Measurements from ENCODE around the gene FSTL4. TPM values are rescaled to one million over a fixed set of nuclear protein-coding genes. Genes with fewer than 3 reads are reported as not detected.

FSTL4 gene
- total RNA-seq, 2 donors from 2014 or later = 4.4 to 5.5 TPM

DNA sequence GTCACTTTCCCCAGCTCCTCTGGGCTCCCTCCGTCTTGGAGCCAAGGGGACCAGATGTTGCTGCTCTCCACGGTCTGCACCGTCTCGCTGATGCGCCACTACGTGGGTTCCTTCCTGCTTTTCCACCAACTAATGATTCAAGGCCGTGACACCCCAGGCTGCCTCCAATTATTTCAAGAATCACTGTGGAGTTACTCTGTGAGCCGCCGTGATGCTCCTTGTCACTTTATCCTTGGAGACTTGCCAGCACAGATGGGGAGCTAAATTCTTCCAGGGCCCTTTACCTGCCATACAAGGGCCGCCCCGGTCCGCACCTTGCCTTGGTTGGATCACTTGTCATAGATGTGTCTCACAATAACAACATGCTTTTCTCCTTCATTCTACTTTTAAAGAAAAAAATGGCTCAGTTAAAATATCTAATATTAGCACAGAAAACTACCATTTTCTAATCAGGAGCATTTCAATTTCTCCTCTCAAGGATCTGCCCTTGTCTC lies 202.0 kb downstream of the FSTL4 start:
- Mint-ChIP-seq H3K4me1 (peaks cover 4% of the 10 kb centered on the region), H3K27me3 (ENCODE audit: insufficient read depth) (no peaks in the 10 kb centered on the region), H3K36me3 (ENCODE audit: low read depth) (no peaks in the 10 kb centered on the region), H3K27ac (no peak overlapping the region), H3K9me3 (no peaks in the 10 kb centered on the region), H3K4me3 (no peak overlapping the region)
- no peaks in the 10 kb centered on the region for H3K9me3 ChIP-seq (ENCODE audit: control insufficient read depth, low read length)
- peak; percentile 31 for DNase-seq
- WGBS, 2 experiments (ENCODE audit: insufficient coverage in 1 of 2, insufficient read length in 1 of 2) = 89 to 94% methylated on average over 7 to 12 of the region's 12 CpGs
- no peaks in the 10 kb centered on the region for H3K27me3 ChIP-seq (ENCODE audit: control insufficient read depth, insufficient read depth, low read length, poor library complexity, severe bottlenecking)
- no peak overlapping the region for H3K27ac ChIP-seq (ENCODE audit: low read depth, low read length)
- H3K36me3 ChIP-seq (ENCODE audit: control insufficient read depth, insufficient read depth, low read length) = no peaks in the 10 kb centered on the region
- H3K9ac ChIP-seq (ENCODE audit: extremely low read depth, low read length, poor library complexity, severe bottlenecking) = no peak overlapping the region
- no peak overlapping the region for H3K4me3 ChIP-seq (ENCODE audit: low read length)
- TF ChIP-seq, protein P1, sequence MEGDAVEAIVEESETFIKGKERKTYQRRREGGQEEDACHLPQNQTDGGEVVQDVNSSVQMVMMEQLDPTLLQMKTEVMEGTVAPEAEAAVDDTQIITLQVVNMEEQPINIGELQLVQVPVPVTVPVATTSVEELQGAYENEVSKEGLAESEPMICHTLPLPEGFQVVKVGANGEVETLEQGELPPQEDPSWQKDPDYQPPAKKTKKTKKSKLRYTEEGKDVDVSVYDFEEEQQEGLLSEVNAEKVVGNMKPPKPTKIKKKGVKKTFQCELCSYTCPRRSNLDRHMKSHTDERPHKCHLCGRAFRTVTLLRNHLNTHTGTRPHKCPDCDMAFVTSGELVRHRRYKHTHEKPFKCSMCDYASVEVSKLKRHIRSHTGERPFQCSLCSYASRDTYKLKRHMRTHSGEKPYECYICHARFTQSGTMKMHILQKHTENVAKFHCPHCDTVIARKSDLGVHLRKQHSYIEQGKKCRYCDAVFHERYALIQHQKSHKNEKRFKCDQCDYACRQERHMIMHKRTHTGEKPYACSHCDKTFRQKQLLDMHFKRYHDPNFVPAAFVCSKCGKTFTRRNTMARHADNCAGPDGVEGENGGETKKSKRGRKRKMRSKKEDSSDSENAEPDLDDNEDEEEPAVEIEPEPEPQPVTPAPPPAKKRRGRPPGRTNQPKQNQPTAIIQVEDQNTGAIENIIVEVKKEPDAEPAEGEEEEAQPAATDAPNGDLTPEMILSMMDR (conservative IDR thresholded peaks at IDR 0.05) = no peak
- no peaks in the 10 kb centered on the region for H3K4me1 ChIP-seq (ENCODE audit: control insufficient read depth, insufficient read depth, low read length)

DNA sequence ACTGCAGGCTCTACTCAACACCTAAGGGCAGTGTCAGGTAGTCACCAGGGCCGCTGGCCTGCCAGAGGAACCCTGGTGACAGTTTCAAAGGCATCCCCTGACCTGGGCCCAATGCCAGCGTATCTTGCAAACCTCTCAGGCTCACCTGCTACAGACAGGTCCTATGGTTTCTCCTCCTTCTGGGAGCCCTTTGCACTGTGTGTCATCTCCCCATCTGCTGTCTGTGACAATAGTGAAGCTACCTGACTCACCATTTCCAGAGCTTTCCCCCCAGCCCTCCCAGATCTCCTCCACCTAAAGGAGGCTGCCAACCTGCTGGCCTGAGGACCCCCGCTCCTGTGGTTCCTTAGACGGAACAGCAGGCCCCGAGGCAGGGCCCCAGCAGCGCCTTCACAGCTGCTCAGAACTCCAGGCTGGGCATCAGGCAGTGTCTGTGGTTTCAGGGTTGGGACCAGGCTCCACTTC lies 203.1 kb downstream of the FSTL4 start:
- Histone ChIP-seq H3K9ac (ENCODE audit: extremely low read depth, low read length, poor library complexity, severe bottlenecking) (no peak overlapping the region), H3K9me3 (ENCODE audit: control insufficient read depth, low read length) (no peaks in the 10 kb centered on the region), H3K27ac (ENCODE audit: low read depth, low read length) (no peak overlapping the region), H3K36me3 (ENCODE audit: control insufficient read depth, insufficient read depth, low read length) (no peaks in the 10 kb centered on the region), H3K27me3 (ENCODE audit: control insufficient read depth, insufficient read depth, low read length, poor library complexity, severe bottlenecking) (no peaks in the 10 kb centered on the region), H3K4me3 (ENCODE audit: low read length) (no peak overlapping the region), H3K4me1 (ENCODE audit: control insufficient read depth, insufficient read depth, low read length) (no peaks in the 10 kb centered on the region)
- Mint-ChIP-seq H3K27ac (no peak overlapping the region), H3K27me3 (ENCODE audit: insufficient read depth) (no peaks in the 10 kb centered on the region), H3K4me1 (peaks cover 4% of the 10 kb centered on the region), H3K36me3 (ENCODE audit: low read depth) (no peaks in the 10 kb centered on the region), H3K9me3 (no peaks in the 10 kb centered on the region), H3K4me3 (no peak overlapping the region)
- peak; percentile 42 for DNase-seq
- 93% methylated on average over 5 to 6 of the region's 6 CpGs for WGBS, 2 experiments (ENCODE audit: insufficient coverage in 1 of 2, insufficient read length in 1 of 2)
- TF ChIP-seq, protein P1 (conservative IDR thresholded peaks at IDR 0.05) = no peak

DNA sequence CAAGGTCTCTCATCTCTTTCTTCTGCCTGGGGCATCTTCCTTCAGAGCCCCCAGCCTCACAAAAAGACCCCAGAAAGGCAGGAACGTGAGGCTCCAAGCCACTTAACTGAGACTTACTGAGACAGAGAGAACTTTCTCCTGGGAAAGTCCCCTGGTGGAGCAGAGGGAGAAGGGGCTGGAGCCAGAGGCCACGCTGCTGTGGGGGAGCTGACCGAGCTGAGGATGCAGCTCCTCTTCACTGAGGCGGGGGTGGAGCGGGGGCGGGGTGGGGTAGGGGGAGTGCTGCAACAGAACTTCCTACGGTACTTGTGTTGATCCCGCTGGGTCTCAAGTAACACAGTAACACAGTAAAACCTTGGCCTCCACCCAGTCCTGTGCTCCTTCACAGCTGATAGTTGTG lies 204.0 kb downstream of the FSTL4 start:
- Histone ChIP-seq H3K27me3 (ENCODE audit: control insufficient read depth, insufficient read depth, low read length, poor library complexity, severe bottlenecking) (no peaks in the 10 kb centered on the region), H3K9ac (ENCODE audit: extremely low read depth, low read length, poor library complexity, severe bottlenecking) (no peak overlapping the region), H3K27ac (ENCODE audit: low read depth, low read length) (no peak overlapping the region), H3K4me1 (ENCODE audit: control insufficient read depth, insufficient read depth, low read length) (no peaks in the 10 kb centered on the region), H3K4me3 (ENCODE audit: low read length) (no peak overlapping the region), H3K36me3 (ENCODE audit: control insufficient read depth, insufficient read depth, low read length) (no peaks in the 10 kb centered on the region), H3K9me3 (ENCODE audit: control insufficient read depth, low read length) (no peaks in the 10 kb centered on the region)
- peak; percentile 53 for DNase-seq
- WGBS, 2 experiments (ENCODE audit: insufficient coverage in 1 of 2, insufficient read length in 1 of 2) = 62% methylated on average over 8 of the region's 8 CpGs; no CpG with 5 or more reads in 1 of the 2 experiments
- H3K4me3 Mint-ChIP-seq = no peak overlapping the region
- H3K27ac Mint-ChIP-seq = no peak overlapping the region
- H3K36me3 Mint-ChIP-seq (ENCODE audit: low read depth) = no peaks in the 10 kb centered on the region
- H3K4me1 Mint-ChIP-seq = peaks cover 4% of the 10 kb centered on the region
- H3K9me3 Mint-ChIP-seq = no peaks in the 10 kb centered on the region
- H3K27me3 Mint-ChIP-seq (ENCODE audit: insufficient read depth) = no peaks in the 10 kb centered on the region
- TF ChIP-seq, protein P1 (conservative IDR thresholded peaks at IDR 0.05) = peak; percentile 37
